Measurements from ENCODE around the gene ZBTB2. TPM values are rescaled to one million over a fixed set of nuclear protein-coding genes. Genes with fewer than 3 reads are reported as not detected.

ZBTB2 gene
- total RNA-seq, 2 experiments from 2014 or later = 28.5 to 28.9 TPM

Other genes starting within 250 kb of the ZBTB2 start
- gene AKAP12, start 151.6 kb downstream of the ZBTB2 start, total RNA-seq = under 1 TPM; 0.06 to 0.11 TPM
- 10 to 100 TPM; 20.6 to 22.0 TPM for gene RMND1, start 60.6 kb upstream of the ZBTB2 start, total RNA-seq
- gene CCDC170, start 102.5 kb upstream of the ZBTB2 start, total RNA-seq = not detected